HCT116 (cell line): ENCODE measurements around the gene ADAM20. TPM values are rescaled to one million over a fixed set of nuclear protein-coding genes. Genes with fewer than 3 reads are reported as not detected.
"Not testable (repeated sequence)": the region's sequence is repeated elsewhere in the genome, so short reads cannot be mapped to it uniquely, and the experiment has no call there.

Experiments
- ATAC-seq: fragments of 200-7000 bp; cut with Tn5 transposase; 2 replicates; pipeline ENCODE4 v1.9.1; 2020; ENCODE audit warnings: mild to moderate bottlenecking, moderate library complexity
- BruUV-seq: library from RNA; stranded (reverse); fragments of 400-500 nt; replicated peaks from 2 replicates; lab custom pipeline; 2021; lab: Mats Ljungman, UMichigan
- CTCF ChIA-PET: fragments of 300-600 bp; sonication (Branson Sonifier 250); formaldehyde crosslinking; loops from one replicate; lab custom pipeline; 2021; ENCODE audit warnings: antibody characterized with exemption; lab: Charles Lee
- POLR2A ChIA-PET: fragments of 300-600, 350-600 bp; sonication (Branson Sonifier 250); formaldehyde crosslinking; loops from one replicate; lab custom pipeline; 2021; ENCODE audit warnings: antibody characterized with exemption; lab: Charles Lee
- RAD21 ChIA-PET, 2 experiments: fragments of 300-600 bp; sonication (Branson Sonifier 250); formaldehyde crosslinking; loops; one replicate each; lab custom pipeline; 2023; ENCODE audit warnings: low total read pairs in 2 of 2; ENCODE audit not compliant: uncharacterized antibody in 2 of 2, unreplicated experiment in 2 of 2, low non-redundant PET in 1 of 2; lab: Charles Lee
- DNase-seq: peaks from one replicate; pipeline ENCODE4 v3.0.0-alpha.2; 2010; ENCODE audit warnings: low read depth, low spot score
- H2AFZ ChIP-seq: fragments of 200-600 bp; shearing (Covaris generic), sonication (generic); 2 replicates; pipeline ENCODE4 v1.6.1; 2017; ENCODE audit warnings: low read depth, mixed run types, mixed read lengths, antibody characterized with exemption, low read length; ENCODE audit not compliant: poor library complexity, severe bottlenecking
- H3K27ac ChIP-seq: 2 replicates; pipeline ENCODE4 v1.5.1; 2012; ENCODE audit warnings: low read depth, low read length
- H3K27me3 ChIP-seq: fragments of 200-600 bp; sonication (generic); 2 replicates; pipeline ENCODE4 v1.6.1; 2016; ENCODE audit warnings: mixed run types, low read length, mixed read lengths; ENCODE audit not compliant: insufficient read depth
- H3K36me3 ChIP-seq, 2 experiments: fragments of 200-500 bp in 1 of 2; fragments of 200-600 bp in 1 of 2; sonication (Bioruptor generic) in 1 of 2; sonication (generic) in 1 of 2; 2 replicates each; pipeline versions ENCODE4 v1.5.1 to v1.6.1; 2014 to 2016; ENCODE audit warnings: low read length in 2 of 2, inconsistent platforms in 1 of 2, mixed read lengths in 1 of 2, mixed run types in 1 of 2; ENCODE audit not compliant: insufficient read depth in 2 of 2, control insufficient read depth in 1 of 2
- H3K4me1 ChIP-seq, 2 experiments: fragments of 200-600 bp in 1 of 2; sonication (generic) in 1 of 2; 2 replicates each; pipeline versions ENCODE4 v1.5.1 to v1.6.1; 2012 to 2017; ENCODE audit warnings: low read length in 2 of 2, inconsistent platforms in 1 of 2, mild to moderate bottlenecking in 1 of 2, mixed read lengths in 1 of 2, mixed run types in 1 of 2, moderate library complexity in 1 of 2; ENCODE audit not compliant: insufficient read depth in 2 of 2, control insufficient read depth in 1 of 2
- H3K4me2 ChIP-seq: fragments of 200-600 bp; sonication (generic); 2 replicates; pipeline ENCODE4 v1.6.1; 2017; ENCODE audit warnings: mixed run types, low read length, mixed read lengths
- H3K4me3 ChIP-seq, 2 experiments: fragments of 200-600 bp in 1 of 2; sonication (generic) in 1 of 2; replicated peaks in 1 of 2; 2 replicates each; pipeline ENCODE4 v1.5.1; 2011 to 2016; ENCODE audit warnings: low read length in 2 of 2, control low read depth in 1 of 2, low read depth in 1 of 2, mild to moderate bottlenecking in 1 of 2, mixed read lengths in 1 of 2, mixed run types in 1 of 2
- H3K79me2 ChIP-seq: fragments of 200-600 bp; sonication (generic); 2 replicates; pipeline ENCODE4 v1.6.1; 2017; ENCODE audit warnings: mild to moderate bottlenecking, mixed run types, low read length, moderate library complexity, mixed read lengths; ENCODE audit not compliant: insufficient read depth
- H3K9ac ChIP-seq: fragments of 200-600 bp; sonication (generic); 2 replicates; pipeline ENCODE4 v1.6.1; 2016; ENCODE audit warnings: low read length, mixed read lengths
- H3K9me2 ChIP-seq: fragments of 200-600 bp; sonication (generic), shearing (Covaris generic); 2 replicates; pipeline ENCODE4 v1.6.1; 2017; ENCODE audit warnings: mixed run types, mild to moderate bottlenecking, moderate library complexity; ENCODE audit not compliant: insufficient read depth
- H3K9me3 ChIP-seq, 2 experiments: fragments of 200-500 bp in 1 of 2; fragments of 200-600 bp in 1 of 2; sonication (Bioruptor generic) in 1 of 2; sonication (generic) in 1 of 2; 2 replicates each; pipeline ENCODE4 v1.6.1; 2014 to 2017; ENCODE audit warnings: low read length in 2 of 2, mixed read lengths in 2 of 2, inconsistent platforms in 1 of 2, low read depth in 1 of 2, mild to moderate bottlenecking in 1 of 2, mixed run types in 1 of 2, moderate library complexity in 1 of 2; ENCODE audit not compliant: control insufficient read depth in 1 of 2, insufficient read depth in 1 of 2
- H4K20me1 ChIP-seq: fragments of 200-600 bp; sonication (generic), shearing (Covaris generic); 2 replicates; pipeline ENCODE4 v1.6.1; 2017; ENCODE audit warnings: mixed run types, mild to moderate bottlenecking, moderate library complexity; ENCODE audit not compliant: insufficient read depth
- TCF7L2 ChIP-seq: IDR thresholded peaks from 2 replicates; pipeline ENCODE4 v1.7.0; 2011; ENCODE audit warnings: borderline replicate concordance, inconsistent platforms; ENCODE audit not compliant: insufficient read depth, insufficient read length; ENCODE audit errors: extremely low read depth
- intact Hi-C: fragments of 100-400 bp; cut with micrococcal nuclease; formaldehyde crosslinking; loops from 2 replicates; pipeline ENCODE4 v1.10.0; 2022
- total RNA-seq: library from RNA; stranded (reverse); gene quantifications from one replicate; pipeline ENCODE4 v1.2.1, GENCODE V29; 2021; ENCODE audit not compliant: unreplicated experiment
- TF ChIP-seq, protein P1 (sequence below), 3 experiments: fragments of 200-600 bp in 1 of 3; sonication (generic) in 1 of 3; IDR thresholded peaks in 2 of 3; conservative IDR thresholded peaks in 1 of 3; 2 replicates each; pipeline ENCODE4 v1.5.1; 2012 to 2017; ENCODE audit warnings: low read depth in 2 of 3, low read length in 2 of 3, antibody characterized with exemption in 1 of 3, borderline replicate concordance in 1 of 3, control low read depth in 1 of 3, mild to moderate bottlenecking in 1 of 3, mixed read lengths in 1 of 3, mixed run types in 1 of 3, moderate library complexity in 1 of 3; ENCODE audit not compliant: insufficient read depth in 1 of 3

Gene ADAM20
- total RNA-seq, 1 experiment from 2014 or later: 0.57 TPM

DNA sequence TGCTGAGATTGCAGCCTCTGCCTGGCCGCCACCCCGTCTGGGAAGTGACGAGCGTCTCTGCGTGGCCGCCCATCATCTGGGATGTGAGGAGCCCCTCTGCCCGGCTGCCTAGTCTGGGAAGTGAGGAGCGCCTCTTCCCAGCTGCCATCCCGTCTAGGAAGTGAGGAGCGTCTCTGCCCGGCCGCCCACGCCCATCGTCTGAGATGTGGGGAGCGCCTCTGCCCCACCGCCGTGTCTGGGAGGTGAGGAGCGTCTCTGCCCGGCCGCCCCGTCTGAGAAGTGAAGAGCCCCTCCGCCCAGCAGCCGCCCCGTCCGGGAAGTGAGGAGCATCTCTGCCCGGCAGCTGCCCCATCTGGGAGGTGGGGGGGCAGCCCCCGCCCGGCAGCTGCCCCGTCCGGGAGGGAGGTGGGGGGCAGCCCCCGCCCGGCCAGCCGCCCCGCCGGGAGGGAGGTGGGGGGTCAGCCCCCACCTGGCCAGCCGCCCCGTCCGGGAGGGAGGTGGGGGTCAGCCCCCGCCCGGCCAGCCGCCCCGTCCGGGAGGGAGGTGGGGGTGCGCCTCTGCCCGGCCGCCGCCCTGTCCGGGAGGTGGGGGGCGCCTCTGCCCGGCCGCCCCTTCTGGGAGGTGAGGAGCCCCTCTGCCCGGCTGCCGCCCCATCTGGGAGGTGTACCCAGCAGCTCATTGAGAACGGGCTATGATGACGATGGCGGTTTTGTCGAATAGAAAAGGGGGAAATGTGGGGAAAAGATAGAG lies 57.3 kb downstream of the ADAM20 start:
- CTCF ChIA-PET, intact Hi-C loops: not testable (repeated sequence)

DNA sequence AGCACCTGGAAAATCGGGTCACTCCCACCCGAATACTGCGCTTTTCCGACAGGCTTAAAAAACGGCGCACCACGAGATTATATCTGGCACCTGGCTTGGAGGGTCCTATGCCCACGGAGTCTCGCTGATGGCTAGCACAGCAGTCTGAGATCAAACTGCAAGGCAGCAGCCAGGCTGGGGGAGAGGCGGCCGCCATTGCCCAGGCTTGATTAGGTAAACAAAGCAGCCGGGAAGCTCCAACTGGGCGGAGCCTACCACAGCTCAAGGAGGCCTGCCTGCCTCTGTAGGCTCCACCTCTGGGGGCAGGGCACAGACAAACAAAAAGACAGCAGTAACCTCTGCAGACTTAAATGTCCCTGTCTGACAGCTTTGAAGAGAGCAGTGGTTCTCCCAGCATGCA lies 59.3 kb downstream of the ADAM20 start:
- H3K4me3 ChIP-seq, intact Hi-C loops, POLR2A ChIA-PET, H3K4me2 ChIP-seq, H3K27me3 ChIP-seq, ATAC-seq, BruUV-seq, H3K9me2 ChIP-seq, H3K79me2 ChIP-seq, H3K9ac ChIP-seq, H4K20me1 ChIP-seq, H2AFZ ChIP-seq, CTCF ChIA-PET, H3K4me1 ChIP-seq, H3K27ac ChIP-seq, H3K36me3 ChIP-seq, DNase-seq, H3K9me3 ChIP-seq, RAD21 ChIA-PET: not testable (repeated sequence)

More for the DNA sequence above, 57.3 kb downstream of the ADAM20 start:
- DNase-seq, H4K20me1 ChIP-seq, H3K4me3 ChIP-seq, H3K27ac ChIP-seq, H3K4me2 ChIP-seq, H3K9ac ChIP-seq, ATAC-seq, H3K4me1 ChIP-seq, H2AFZ ChIP-seq, RAD21 ChIA-PET, POLR2A ChIA-PET, H3K27me3 ChIP-seq, H3K9me2 ChIP-seq, H3K79me2 ChIP-seq, H3K36me3 ChIP-seq, BruUV-seq, H3K9me3 ChIP-seq: not testable (repeated sequence)

DNA sequence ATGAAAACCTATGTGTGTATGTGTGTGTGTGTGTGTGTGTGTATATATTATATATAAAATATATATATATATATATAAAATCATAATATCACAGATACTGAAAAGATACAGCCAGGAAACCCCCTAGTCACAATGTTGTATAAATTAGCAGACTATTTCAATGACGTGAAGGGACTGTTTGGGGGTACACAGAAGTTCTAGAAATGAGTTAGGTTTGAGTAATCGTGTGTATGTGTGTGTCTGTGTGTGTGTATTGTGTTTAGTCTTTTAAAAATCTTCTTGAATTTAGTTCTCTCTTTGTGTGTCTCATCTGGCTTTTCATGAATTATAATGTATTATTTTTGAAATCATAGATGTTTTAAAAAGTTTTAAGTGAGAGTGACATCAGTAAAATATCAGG lies 61.0 kb downstream of the ADAM20 start:
- Histone ChIP-seq H3K4me1 (no peaks in the 10 kb centered on the region), H3K4me2 (no peak overlapping the region), H4K20me1 (no peaks in the 10 kb centered on the region), H3K9me2 (no peaks in the 10 kb centered on the region), H2AFZ (no peak overlapping the region), H3K79me2 (no peaks in the 10 kb centered on the region), H3K36me3 (no peaks in the 10 kb centered on the region), H3K27me3 (no peaks in the 10 kb centered on the region), H3K4me3 (no peak overlapping the region), H3K9ac (no peak overlapping the region), H3K9me3 (no peaks in the 10 kb centered on the region), H3K27ac (no peak overlapping the region)
- ATAC-seq (no peak), DNase-seq (no peak)
- ChIA-PET CTCF (no interaction called here), RAD21 (no interaction called here), POLR2A (no interaction called here)
- intact Hi-C loops: no loop called here
- no peak for TF ChIP-seq TCF7L2
- TF ChIP-seq, protein P1, sequence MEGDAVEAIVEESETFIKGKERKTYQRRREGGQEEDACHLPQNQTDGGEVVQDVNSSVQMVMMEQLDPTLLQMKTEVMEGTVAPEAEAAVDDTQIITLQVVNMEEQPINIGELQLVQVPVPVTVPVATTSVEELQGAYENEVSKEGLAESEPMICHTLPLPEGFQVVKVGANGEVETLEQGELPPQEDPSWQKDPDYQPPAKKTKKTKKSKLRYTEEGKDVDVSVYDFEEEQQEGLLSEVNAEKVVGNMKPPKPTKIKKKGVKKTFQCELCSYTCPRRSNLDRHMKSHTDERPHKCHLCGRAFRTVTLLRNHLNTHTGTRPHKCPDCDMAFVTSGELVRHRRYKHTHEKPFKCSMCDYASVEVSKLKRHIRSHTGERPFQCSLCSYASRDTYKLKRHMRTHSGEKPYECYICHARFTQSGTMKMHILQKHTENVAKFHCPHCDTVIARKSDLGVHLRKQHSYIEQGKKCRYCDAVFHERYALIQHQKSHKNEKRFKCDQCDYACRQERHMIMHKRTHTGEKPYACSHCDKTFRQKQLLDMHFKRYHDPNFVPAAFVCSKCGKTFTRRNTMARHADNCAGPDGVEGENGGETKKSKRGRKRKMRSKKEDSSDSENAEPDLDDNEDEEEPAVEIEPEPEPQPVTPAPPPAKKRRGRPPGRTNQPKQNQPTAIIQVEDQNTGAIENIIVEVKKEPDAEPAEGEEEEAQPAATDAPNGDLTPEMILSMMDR (IDR thresholded peaks at IDR 0.05 in 2 of 3, conservative IDR thresholded peaks at IDR 0.05 in 1 of 3; ENCODE audit: borderline replicate concordance in 1 of 3, insufficient read depth in 1 of 3, low read depth in 2 of 3, low read length in 2 of 3): no peak
- BruUV-seq: no TSS peak
